OCI-M2 (cell line): ENCODE results near the gene MATN4.

Experiments used
- DNase-seq: peaks from one replicate; lab custom pipeline; 2025; ENCODE audit not compliant: unreplicated experiment; lab: John Stamatoyannopoulos, UW

The MATN4 gene

DNA sequence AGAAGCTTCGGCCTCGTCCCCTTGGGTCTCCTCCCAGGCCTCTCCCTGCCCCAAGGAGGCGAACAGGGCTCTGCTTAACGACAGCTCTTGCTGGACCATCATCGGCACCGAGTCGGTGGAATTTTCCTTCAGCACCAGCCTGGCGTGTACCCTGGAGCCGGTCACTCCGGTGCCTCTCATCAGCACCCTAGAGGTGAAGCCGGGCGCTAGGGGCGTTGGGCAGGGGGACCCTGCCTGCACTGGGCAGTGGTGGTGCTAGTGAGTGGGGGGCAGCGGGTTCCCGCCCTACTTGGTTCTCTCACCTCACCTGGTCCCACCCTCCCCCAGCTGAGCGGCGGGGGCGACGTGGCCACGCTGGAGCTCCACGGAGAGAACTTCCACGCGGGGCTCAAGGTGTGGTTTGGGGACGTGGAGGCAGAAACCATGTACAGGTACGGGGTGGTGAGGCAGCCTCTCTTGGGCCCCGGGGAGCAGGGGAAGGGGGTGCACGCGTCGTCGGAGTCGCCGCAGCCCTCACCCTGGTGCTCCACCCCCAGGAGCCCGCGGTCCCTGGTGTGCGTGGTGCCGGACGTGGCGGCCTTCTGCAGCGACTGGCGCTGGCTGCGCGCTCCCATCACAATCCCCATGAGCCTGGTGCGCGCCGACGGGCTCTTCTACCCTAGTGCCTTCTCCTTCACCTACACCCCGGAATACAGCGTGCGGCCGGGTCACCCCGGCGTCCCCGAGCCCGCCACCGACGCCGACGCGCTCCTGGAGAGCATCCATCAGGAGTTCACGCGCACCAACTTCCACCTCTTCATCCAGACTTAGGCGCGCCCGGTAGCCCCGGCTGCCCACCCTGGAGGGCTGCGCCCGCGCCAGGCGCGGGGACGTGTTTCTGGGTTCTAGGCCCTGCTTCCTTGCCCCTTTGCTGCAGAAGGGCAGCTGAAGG is 8.3 kb upstream of the MATN4 start:
- no peak for DNase-seq

DNA sequence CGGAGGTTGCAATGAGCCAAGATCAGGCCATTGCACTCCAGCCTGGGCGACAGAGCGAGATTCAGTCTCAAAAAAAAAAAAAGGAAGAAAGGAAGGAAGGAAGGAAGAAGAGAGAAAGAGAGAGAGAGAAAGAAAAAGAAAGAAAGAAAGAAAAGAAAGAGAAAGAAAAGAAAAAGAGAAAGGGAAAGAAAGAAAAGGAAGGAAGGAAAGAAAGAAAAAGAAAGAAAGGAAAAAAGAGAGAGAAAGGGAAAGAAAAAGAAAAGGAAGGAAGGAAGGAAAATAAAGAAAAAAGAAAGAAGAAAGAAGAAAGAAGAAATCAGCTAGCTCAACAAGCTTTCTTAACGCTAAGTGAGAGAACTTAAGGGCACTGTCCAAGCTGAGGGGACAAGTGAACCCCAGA is 7.6 kb upstream of the MATN4 start:
- DNase-seq: no peak

DNA sequence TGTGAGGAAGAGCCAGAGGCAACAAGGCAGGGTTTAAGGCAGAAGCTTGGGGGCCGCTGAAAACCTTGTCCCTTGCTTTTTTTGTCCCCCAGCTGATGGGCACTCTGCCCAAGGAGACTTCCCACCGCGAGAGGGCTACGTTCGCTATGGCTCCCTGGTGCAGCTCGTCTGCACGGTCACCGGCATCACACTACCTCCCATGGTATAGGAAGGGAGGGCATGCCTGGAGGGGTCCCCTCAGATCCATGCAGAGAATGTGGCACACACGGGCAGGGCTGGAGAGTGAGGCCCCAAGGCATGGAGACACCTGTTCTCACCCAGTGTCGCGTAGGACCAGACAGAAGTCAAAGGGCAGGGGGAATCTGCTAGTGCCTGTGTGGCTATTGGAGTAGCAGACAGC is 5.8 kb upstream of the MATN4 start:
- no peak for DNase-seq

DNA sequence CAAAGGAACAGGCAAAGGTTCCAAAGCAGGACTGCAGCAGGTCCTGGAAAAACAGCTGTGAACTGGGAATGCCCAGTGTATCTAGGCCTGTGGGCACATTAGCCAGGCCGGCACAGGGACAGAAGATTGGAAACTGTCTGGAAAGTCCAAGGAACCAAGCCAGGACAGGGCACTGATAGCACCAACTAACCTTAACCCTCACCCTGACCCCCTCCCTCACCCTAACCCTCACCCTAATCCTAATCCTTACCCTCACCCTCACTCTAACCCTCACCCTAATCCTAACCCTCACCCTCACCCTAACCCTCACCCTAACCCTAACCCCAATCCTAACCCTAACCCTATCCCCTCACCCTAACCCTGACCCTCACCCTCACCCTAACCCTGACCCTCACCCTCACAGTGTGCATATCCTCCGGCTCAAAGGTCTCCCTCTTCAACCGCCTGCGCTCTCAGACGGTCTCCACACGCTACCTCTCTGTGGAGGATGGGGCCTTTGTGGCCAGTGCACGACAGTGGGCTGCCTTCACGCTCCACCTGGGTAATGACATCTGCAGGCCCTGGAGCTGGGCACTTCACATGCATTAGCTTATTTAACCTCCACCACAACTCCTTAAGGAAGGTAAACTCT is 5.1 kb upstream of the MATN4 start:
- no peak for DNase-seq

DNA sequence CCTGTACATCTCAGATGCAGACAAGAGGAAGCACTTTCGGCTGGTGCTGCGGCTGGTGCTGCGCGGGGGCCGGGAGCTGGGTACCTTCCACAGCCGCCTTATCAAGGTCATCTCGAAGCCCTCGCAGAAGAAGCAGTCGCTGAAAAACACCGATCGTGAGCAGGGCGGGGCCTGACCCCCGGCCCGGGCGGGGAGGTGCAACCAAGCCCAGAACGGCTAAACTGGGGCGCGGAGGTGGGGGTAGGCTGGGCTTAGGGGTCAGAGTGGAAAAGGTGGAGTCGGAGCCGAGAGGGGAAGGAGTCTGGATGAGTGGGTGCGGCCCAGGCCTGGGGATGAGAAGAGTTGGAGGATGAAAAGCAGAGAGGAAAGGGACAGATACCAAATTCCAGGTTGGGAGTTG is 4.1 kb upstream of the MATN4 start:
- DNase-seq: no peak

DNA sequence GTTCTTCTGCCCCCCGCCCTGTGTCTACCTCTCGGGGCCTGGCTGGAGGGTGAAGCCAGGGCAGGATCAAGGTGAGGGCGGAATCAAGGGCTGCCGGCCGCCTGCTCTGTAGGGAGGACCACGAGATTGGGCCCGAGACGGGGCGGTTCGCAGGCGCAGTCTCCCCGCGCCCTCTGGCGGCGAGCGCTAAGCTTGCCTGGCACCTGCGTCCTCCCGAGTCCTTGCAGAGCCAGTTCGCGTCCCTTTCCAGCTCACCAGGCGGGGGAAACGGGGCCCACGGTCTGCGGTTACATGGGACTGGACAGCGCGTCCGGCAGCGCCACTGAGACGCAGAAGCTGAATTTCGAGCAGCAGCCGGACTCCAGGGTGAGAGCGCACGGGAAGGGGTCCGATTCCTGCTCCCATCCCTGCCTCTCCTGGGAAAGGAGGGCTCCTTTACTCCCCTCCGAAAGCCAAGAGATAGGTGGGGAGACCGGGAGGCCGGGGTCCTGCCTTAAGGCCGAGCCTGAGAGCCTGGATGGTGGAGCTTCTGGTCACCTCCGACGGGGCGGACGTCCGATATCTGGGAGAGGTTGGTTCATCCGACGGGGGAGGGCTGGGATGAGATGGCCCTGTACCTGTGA is 3.6 kb upstream of the MATN4 start:
- DNase-seq: no peak

DNA sequence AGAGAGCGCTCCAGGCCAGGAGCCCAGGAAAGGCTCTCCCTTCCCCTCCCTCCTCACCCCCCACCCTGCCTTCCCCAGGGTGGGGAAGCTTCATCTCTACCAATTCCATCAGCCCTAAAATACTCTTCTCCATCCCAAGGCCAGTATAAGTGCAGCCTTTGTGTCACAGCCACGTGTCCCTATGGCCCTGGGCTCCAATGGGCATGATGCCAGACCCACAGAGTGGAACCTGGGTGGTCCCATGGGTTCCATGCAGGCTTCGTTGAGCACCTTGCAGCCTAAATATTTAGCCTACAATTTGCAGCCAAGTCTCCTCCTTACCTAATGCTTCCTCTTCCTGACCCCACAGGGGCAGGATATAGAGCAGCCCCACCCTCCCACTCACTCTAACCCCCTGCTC is 976 bp upstream of the MATN4 start:
- DNase-seq: no peak

DNA sequence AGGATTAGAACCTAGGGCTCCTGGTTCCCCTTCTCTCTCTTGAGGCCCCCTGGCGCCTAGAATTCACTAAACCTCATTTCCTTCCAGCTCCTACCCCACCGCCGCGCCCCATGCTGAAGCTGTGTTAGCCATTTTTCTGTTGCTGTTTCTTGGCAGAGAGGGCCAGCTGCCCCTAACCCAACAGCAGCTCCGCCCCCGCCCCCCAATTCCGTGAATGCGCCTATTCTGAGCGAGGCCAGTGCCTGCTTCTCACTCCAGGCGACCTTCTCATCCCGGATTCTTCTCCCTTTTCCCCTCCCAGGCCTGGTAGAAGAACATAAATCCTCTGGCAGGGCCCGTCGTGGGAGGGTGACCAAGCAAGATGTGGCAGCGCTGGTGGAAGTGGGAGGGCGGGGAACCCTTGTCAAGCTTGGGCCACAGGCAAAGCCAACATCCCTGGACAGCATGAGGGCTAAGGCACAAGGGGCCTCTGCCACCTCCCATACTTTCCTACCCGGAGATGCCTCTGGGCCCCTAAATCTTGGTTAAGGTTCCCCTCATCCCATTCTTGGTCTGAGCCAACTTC is 941 bp downstream of the MATN4 start:
- no peak for DNase-seq

DNA sequence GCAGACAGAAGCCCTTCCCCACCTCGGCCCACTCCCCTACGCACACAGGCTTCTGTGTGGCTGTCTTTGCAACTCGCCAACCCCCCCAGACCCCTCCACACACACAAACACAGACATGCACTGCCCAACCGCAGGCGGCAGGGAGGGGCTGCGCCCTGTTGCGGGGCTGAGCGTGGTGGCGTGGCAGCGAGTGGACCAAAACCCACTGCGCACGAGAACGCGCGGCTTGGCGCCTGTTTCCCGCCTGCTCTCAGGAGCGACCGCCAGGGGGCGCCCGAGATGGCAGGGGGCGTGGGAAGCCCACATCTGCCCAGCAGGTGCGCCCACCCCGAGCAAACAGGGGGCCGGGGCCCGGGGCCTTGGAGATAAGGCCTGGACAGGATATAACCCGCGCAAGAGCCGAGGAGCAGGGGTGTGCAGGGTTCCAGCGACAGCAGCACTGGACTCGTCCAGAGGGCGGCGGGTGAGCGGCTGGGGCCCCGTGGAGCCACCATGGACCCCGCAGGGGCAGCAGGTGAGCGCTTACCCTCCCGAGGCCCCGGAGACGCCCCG is 1.6 kb downstream of the MATN4 start, which contains the start of gene RBPJL:
Gene RBPJL, plus strand, starts transcription at position 410 of the 552 bp plus-strand sequence. Its CDS starts 83 bp downstream, at position 493.
- no peak for DNase-seq

DNA sequence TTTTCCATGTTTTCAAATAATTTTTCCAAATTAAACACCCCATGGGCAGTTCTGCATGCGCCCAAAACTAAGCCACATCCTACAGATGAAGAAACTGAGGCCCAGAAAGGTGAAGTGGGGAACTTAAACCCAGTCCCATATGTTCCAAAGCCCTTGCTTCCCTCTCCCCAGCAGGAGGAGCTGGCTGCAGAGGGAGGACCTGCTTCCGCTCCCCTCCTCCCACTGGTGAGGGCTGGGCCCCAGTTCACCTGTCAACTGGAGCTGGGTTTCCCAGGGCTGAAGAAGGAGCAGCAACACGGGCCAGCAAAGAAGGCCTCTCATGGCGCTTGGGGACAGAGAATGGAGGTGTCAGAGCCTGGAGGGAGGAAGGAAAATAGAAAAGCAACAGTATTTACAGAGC is 2.8 kb downstream of the MATN4 start:
- DNase-seq: no peak

DNA sequence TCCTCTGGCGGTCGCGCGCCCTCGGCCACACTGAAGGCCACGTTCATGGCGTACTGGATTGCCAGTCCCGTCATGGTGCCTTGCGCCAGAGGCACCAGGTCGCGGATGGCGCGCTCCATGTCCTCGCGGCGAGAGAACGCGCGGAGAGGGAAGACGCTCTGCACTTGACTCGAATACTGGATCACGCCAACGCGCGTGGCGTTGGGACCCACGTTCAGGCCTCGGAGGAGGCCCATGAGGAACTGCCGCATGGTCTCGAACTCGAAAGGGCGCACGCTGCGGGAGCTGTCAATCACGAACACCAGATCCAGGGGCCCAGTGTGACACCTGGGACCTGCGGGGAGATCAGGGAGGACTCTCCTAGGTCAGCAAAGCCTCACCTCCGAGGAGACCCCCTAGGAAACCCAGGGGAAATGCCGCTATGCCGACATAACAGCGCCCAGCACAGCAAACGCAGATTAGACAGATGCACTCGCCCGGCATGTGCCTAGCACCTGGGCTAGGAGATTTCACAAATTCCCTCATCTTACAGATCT is 3.6 kb downstream of the MATN4 start:
- DNase-seq: no peak

DNA sequence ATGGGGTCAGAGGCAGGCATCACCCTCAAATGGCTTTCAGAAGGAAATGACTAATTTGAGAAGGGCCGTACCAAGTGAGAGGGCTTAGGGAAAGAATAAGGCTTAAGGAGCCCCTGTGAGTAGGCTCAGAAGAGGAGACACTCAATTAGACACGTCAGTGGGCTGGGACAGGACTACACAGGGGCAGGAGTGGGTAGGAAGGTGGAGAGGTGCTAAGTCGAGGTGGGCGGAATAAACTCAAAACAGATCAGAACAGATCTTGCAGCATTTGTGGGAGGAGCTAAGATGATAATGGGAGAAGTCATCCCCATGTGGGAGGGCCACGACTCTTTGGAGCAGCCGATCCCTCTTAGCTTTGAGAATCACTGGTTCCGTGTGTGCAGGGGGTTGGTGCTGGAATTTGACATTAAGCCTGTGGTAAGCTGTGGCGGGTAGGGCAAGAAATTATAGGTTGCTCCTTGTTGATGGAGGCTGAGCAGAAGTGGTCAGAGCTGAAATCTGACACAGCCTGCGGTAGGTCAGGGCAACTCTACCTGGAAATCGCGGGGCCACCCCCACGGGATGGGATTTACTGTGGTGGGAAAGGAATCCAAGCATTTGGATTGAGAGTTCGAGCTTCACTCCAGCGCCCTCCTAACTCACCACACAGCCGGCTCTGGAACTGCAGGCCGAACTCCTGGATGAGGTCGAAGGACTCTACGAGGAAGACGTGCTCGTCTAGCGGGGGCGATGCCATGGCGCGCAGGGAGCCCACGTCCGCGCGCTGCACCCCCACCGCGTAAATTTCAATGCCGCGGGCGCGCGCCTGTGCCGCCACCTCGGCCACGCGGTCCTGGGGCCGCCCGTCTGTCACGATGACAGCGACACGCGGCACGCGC is 4.3 kb downstream of the MATN4 start:
- no peak for DNase-seq

DNA sequence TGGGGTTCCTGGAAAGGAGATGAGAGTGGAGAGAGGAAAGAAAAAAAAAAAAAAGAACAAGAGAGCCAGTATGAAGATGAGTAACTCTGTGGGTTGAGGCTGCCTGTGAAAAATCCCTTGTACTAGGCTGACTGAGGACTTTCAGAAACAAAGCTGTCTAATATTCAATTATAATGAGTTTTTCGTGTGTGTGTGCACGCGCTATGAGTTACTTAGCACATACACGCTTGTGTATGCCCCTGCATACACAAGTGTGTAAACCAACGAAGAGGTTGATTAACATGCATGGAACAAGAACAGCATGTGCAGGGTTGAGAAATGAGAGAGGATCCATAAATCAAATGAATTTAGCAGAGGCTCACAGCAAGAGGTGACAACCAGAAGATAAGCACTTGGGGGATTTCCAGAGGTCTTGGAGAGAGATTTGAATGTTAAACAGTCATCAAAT is 6.3 kb downstream of the MATN4 start:
- DNase-seq: no peak

DNA sequence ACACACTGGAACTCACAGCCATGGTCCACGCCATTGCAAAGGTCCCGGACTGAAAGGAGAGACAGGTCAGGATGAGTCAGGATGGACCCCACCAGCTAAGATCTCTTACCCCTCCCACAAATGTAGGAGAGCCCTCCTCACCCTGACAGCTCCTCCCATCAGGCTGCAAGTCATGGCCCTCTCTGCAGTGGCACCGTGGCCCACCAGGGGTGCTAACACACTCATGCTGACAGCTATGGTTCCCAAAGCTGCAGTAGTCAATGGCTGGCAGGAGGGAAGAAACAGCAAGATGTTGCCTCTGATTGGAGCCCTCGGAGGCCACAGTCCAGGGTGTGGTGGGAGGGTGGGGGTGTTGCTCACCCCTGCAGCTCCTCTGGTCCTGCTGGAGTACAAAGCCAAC is 7.1 kb downstream of the MATN4 start:
- DNase-seq: no peak

DNA sequence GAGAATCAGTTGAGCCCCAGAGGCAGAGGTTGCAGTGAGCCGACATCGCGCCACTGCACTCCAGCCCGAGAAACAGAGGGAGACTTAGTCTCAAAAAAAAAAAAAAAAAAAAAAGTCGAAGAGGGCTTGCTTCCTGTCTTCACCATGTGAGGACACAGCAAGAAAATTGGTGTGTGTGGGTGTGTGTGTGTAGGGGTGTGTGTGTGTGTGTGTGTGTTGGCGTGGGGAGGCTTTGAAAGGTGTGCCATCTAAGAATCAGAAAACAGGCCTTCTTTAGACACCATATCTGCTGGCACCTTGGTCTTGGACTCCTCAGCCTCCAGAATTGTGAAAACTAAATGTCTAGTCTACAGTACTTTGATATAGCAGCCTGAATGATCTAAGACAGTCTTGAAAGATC is 8.3 kb downstream of the MATN4 start:
- no peak for DNase-seq

DNA sequence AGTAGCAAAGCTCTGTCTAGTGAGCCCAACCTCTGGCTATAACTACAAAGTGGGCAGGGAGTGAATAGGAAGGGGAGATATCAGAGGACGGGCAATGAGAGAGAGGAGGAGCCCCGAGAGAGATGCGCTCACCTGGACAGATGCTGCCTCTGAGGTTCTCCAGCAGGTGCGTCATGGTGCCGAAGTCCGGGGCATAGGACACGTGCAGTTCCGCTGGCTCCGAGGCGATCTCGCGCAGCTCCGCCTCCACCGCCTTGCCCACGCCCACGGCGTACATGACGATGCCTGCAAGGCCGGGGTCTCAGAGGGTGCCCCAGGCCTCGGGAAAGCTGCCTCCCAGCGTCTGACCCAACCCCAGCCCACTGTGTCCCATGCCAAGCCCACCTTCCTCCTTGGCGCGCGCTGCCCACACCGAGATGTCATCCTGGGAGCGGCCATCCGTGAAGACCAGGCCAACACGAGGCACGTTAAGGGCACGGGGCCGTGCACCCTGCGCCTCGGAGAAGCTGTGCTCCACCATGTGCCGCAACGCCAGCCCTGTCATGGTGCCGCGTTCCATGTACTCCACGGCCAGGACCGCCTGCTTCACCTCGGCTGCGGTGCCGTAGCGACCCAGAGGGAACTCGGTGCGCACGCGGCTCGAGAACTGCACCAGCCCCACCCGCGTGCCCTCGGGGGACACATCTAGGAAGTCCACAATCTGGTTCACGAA is 10.2 kb downstream of the MATN4 start:
- no peak for DNase-seq

DNA sequence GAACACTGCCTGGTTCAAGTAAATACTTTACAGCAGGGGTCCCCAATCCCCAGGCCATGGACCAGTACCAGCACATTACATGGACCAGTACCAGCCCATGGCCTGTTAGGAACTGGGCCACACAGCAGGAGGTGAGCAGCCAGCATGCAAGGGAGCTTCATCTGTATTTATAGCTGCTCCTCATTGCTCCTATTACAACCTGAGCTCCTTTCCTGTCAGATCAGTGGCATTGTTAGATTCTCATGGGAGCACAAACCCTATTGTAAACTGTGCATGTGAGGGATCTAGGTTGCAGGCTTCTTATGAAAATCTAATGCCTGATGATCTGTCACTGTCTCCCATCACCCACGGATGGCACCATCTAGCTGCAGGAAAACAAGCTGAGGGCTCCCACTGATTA is 13.4 kb downstream of the MATN4 start:
- DNase-seq: no peak

DNA sequence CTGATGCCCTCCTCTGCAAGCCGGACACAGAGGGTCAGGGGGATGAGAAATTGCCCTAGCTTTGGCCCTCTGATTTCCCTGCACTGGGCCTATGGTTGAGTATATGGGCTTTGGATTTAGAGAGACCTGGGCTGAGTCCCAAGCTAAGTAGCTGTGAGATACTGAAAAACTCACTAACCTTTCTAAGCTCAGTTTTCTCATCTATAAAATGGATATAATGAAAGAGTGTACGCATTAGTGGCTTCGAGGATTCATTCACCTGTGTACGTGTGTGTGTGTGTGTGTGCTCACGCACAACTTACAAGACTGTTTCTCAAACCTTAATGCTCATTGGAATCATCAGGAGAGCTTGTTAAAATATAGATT is 14.1 kb downstream of the MATN4 start:
- DNase-seq: no peak
